Activated CD4-positive, alpha-beta T cell treated with anti-CD3 and anti-CD28 coated beads, Interleukin-2, amount 10 ng/mL, durations not matched to agents 24 days and 14 days (primary cell): ENCODE results near the gene MAMDC4. TPM values are rescaled to one million over a fixed set of nuclear protein-coding genes. Genes with fewer than 3 reads are reported as not detected.
A peak's percentile ranks its signal among the peaks of the same experiment; 100 is the strongest.

Experiments
- DNase-seq: peaks from one replicate; pipeline ENCODE4 v3.0.0; 2022
- H3K27ac Mint-ChIP-seq: one replicate; pipeline ENCODE4 v1.8.0; 2022; ENCODE audit warnings: mild to moderate bottlenecking, mixed read lengths
- H3K27me3 Mint-ChIP-seq: one replicate; pipeline ENCODE4 v1.8.0; 2022; ENCODE audit warnings: mixed read lengths
- H3K36me3 Mint-ChIP-seq: one replicate; pipeline ENCODE4 v1.8.0; 2022; ENCODE audit warnings: low read depth, mild to moderate bottlenecking, mixed read lengths
- H3K4me1 Mint-ChIP-seq: one replicate; pipeline ENCODE4 v1.8.0; 2021; ENCODE audit warnings: mixed read lengths
- H3K4me3 Mint-ChIP-seq: one replicate; pipeline ENCODE4 v1.8.0; 2022; ENCODE audit warnings: mild to moderate bottlenecking, moderate library complexity, mixed read lengths
- H3K9me3 Mint-ChIP-seq: one replicate; pipeline ENCODE4 v1.8.0; 2021; ENCODE audit warnings: mixed read lengths
- intact Hi-C: fragments of 100-400 bp; cut with micrococcal nuclease; formaldehyde crosslinking; loops from one replicate; pipeline ENCODE4 v1.15.1; 2023
- total RNA-seq: library from RNA; stranded (reverse); gene quantifications from 2 replicates; pipeline ENCODE4 v1.2.3, GENCODE V29; 2022

The MAMDC4 gene
- total RNA-seq, 1 donor from 2014 or later: 30.1 TPM

DNA sequence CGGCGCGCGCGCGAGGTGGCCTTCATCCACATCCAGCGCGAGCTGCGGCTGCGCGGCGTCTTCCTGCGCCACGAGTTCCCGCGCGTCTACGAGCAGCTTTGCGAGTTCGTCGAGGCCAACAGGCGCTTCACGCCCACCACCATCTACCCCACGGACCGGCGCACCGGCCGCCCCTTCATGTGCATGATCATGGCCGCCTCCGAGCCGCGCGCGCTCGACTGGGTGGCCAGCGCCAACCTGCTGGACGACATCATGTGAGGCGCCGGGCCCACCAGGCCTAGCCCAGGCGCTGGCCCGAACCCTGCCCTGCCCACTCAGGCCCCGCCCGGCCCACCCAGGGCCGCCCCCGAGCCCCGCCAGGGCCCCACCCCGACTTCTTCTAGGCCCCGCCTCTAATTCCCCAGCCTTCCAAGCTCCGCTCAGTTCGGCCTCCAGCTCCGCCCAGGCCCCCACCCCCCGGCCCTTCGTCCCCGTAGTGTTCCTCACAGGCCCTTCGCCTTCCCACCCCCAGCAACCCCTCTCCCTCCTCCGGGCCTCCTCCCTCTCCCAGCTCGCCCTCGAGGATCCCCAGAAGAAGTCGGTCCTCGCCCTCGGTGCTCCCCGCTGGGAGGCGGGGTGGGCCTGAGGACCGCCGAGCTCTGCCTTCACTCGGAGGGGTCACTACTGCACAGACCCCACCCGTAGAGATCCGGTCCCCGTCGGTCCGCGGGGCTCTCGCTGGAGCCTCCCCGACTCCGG lies 4.9 kb upstream of the MAMDC4 start:
- H3K4me1 Mint-ChIP-seq: peaks cover 18% of the 10 kb centered on the region
- H3K27ac Mint-ChIP-seq: peak overlapping the region; percentile 94
- H3K36me3 Mint-ChIP-seq: peaks cover 27% of the 10 kb centered on the region
- intact Hi-C loops: loop anchor here (5.0 to 10.0 kb wide), 2 partner anchors 200 to 318 kb away; partner anchors contain the start of gene NPDC1
- peak; percentile 77 for DNase-seq
- H3K9me3 Mint-ChIP-seq: no peaks in the 10 kb centered on the region
- peaks cover 7% of the 10 kb centered on the region for H3K27me3 Mint-ChIP-seq
- H3K4me3 Mint-ChIP-seq: peak overlapping the region; percentile 96

DNA sequence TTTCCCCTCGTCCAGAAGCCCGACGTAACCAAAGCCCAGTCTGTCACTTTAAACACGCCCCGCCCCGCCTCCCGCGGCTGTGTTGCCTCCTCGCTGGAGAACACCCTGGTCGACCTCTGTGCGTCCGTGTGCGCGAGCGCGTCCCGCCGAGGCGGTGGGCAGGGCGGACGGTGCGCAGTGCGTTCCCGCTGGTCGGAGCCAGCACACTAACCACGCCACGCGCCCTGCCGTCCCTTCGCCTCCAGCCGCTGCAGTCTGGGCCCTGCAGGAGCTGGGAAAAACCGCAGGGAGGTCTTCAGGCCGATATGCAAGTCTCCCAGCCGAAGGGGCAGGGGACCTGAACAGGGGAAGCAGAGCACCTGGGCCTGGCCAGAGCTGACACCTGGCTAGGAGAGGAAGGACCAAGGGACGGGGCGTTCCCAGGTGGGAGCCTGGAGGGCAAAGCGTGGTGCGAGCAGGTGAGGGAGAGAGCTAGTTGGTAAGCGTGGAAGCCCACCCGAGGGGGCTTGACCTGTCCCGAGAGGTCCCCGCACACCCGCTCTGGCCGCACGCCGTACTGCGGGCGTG lies 4.2 kb upstream of the MAMDC4 start:
- peaks cover 16% of the 10 kb centered on the region for H3K4me1 Mint-ChIP-seq
- peak overlapping the region; percentile 96 for H3K4me3 Mint-ChIP-seq
- intact Hi-C loops: loop anchor here (2.0 to 10.0 kb wide), 6 partner anchors 19 to 317 kb away; partner anchors contain the start of genes EDF1, NPDC1 and TMEM141
- H3K36me3 Mint-ChIP-seq: peaks cover 27% of the 10 kb centered on the region
- peak; percentile 96 for DNase-seq
- no peaks in the 10 kb centered on the region for H3K9me3 Mint-ChIP-seq
- H3K27ac Mint-ChIP-seq: peak overlapping the region; percentile 94
- peaks cover 7% of the 10 kb centered on the region for H3K27me3 Mint-ChIP-seq

DNA sequence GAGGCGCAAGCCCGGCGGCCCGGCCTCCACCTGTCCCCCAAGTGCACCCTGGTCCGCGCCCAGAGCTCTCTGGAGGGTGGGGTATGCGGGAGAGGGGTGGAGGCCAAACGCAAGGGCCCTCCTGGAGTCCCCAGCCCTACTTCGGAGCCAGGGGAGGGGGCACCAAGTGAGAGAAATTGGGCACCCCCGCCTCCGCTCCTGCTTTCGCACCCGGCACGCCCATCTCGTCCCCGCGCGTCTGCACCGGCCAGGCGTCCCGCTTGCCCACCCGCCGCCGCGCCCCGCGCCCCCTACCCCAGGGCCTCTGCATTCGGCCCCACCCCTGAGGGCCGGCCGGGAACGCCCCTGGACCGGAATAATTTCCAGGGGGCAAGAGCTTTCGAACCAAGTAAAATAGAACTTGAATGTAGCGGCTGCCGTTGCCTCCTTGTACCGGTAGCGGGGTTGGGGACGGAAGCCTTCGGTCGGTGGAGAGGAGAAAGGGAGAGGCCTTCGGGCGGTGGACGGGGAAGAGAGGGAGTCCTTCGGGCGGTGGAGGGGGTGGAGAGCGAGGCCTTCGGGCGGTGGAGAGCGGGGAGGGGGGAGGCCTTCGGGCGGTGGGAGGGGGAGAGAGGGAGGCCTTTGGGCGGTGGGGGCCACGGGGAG lies 3.6 kb upstream of the MAMDC4 start:
- peak overlapping the region; percentile 96 for H3K4me3 Mint-ChIP-seq
- DNase-seq: peak; percentile 84
- H3K27ac Mint-ChIP-seq: peak overlapping the region; percentile 92
- H3K9me3 Mint-ChIP-seq: no peaks in the 10 kb centered on the region
- H3K4me1 Mint-ChIP-seq: peaks cover 13% of the 10 kb centered on the region
- intact Hi-C loops: loop anchor here (1.0 to 10.0 kb wide), 8 partner anchors 18 to 316 kb away; partner anchors contain the start of genes EDF1, FBXW5, NPDC1 and TMEM141
- peaks cover 7% of the 10 kb centered on the region for H3K27me3 Mint-ChIP-seq
- peaks cover 27% of the 10 kb centered on the region for H3K36me3 Mint-ChIP-seq

DNA sequence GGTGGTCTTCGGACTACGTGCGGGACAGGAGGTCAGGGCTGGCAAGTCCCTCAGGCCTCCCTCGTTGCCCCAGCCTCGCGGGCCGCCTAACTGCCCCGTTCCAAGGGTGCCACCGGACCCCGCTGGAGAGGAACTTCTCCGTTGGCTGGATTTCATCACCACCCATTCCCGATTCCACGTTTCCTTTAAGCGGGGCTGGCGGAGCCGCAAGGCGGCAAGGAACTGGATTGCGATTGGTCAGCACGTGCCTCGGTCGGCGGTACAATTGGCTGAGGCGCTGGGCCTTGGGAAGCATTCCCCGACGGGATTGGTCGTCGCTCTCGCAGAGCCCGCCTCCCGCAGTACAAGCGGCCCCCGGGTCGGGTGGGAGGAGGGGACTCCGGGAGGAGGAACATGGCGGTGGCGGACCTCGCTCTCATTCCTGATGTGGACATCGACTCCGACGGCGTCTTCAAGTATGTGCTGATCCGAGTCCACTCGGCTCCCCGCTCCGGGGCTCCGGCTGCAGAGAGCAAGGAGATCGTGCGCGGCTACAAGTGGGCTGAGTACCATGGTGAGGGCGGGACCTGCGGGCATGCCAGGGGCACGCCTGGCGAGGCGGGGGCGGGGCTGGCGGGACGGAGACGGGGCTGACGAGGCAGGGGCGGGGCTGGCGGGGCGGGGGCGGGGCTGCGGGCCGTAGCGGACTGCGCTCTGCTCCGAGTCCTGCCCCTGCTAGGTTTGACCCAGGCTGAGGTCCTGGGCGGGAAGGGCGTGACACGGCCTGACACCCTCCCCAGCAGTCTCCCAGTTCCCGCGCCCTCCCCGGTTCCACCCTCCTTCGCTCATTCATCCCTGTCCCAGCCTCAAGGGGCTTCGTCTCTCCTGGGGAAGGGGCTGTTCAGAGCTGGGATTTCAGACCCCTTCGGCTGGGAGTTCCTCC lies 2.8 kb upstream of the MAMDC4 start, which contains the start of gene PHPT1:
Gene PHPT1 (plus strand): TSS at position 372 of the 922 bp plus-strand sequence. CDS start 22 bp downstream, at position 394.
- DNase-seq: peak; percentile 99
- H3K36me3 Mint-ChIP-seq: peaks cover 27% of the 10 kb centered on the region
- peaks cover 11% of the 10 kb centered on the region for H3K4me1 Mint-ChIP-seq
- peaks cover 7% of the 10 kb centered on the region for H3K27me3 Mint-ChIP-seq
- H3K27ac Mint-ChIP-seq: peak within 1 kb of the TSS; percentile 94
- intact Hi-C loops: loop anchor here (1.0 to 10.0 kb wide), 8 partner anchors 18 to 316 kb away; partner anchors contain the start of genes EDF1, FBXW5, NPDC1 and TMEM141
- peak within 1 kb of the TSS; percentile 96 for H3K4me3 Mint-ChIP-seq
- H3K9me3 Mint-ChIP-seq: no peaks in the 10 kb centered on the region

DNA sequence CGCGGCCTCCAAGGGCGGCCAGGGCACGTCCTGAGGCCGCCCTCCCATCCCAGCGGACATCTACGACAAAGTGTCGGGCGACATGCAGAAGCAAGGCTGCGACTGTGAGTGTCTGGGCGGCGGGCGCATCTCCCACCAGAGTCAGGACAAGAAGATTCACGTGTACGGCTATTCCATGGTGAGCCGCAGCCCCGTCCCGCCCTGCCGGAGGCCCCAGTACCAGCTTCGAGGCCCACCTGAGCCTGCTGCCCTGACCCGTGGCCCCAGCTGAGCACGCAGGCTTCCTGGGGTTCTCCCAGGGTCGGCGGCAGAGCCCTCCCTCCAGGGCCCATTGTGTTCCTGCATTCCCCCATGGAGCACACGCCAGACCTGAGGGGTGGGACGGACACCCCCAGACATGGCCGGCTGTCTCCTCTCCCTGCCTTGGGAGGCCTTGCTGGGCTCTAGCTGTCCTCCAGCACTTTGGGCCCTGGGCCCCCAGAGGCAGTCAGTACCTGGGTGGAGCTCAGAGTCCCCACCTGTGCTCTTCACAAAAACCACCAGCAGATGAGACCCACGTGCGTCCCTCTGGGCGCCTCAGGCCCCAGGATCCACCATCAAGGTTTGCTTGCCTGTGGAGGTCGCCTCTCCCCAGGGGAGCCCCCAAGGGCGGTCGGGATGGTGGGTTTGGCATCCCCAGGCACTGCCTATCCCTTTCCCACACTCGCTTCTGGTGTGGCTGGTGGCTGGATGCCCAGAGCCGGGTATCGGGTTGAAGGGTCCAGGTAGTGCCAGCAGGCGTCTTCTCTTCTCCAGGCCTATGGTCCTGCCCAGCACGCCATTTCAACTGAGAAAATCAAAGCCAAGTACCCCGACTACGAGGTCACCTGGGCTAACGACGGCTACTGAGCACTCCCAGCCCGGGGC lies 1.9 kb upstream of the MAMDC4 start:
- intact Hi-C loops: loop anchor here (1.0 to 10.0 kb wide), 8 partner anchors 17 to 315 kb away; partner anchors contain the start of genes EDF1, FBXW5, NPDC1 and TMEM141
- Mint-ChIP-seq H3K36me3 (peaks cover 26% of the 10 kb centered on the region), H3K4me1 (peaks cover 11% of the 10 kb centered on the region), H3K9me3 (no peaks in the 10 kb centered on the region), H3K27me3 (peaks cover 7% of the 10 kb centered on the region), H3K4me3 (peak overlapping the region; percentile 96), H3K27ac (peak overlapping the region; percentile 77)
- no peak for DNase-seq

DNA sequence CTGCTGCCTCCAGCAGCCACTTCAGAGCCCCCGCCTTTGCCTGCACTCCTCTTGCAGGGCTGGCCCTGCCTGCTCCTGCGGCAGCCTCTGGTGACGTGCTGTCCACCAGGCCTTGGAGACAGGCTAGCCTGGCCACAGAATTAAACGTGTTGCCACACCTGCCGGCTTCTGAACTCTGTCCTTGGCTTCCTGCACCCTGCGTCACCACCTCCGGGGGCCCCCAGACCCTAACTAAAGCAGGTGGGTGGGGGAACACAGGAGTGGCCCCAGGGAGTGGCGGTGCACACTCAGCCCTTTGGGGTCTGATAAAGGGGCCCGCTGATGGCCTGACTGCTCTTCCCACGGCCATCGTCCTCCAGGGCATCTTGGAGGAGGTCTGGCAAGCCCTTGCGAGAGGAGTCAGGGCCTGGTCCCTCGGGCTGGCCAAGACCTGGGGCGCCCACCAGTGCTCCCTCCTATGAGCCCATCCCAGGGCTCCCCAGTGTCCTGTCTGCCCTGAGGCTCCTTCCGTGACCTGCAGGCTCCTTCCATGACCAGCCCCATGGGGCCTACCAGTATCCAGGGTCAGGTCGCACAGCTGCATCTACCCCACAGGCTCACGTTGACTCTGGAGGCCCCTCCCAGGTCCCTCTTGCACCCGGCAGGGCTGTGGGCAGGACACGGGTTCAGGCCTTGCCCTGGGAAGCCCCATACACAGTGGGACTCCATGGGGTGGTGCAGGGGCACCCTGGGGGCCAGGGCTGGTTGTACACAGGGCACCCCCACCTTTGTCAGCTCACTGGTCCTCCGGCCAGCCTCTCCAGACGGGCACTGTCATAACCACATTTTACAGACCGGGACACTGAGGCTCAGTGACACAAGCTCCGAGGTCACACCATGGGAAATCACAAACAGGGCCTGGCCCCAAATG lies 1.0 kb upstream of the MAMDC4 start:
- intact Hi-C loops: no loop called here
- peak overlapping the region; percentile 15 for H3K4me3 Mint-ChIP-seq

DNA sequence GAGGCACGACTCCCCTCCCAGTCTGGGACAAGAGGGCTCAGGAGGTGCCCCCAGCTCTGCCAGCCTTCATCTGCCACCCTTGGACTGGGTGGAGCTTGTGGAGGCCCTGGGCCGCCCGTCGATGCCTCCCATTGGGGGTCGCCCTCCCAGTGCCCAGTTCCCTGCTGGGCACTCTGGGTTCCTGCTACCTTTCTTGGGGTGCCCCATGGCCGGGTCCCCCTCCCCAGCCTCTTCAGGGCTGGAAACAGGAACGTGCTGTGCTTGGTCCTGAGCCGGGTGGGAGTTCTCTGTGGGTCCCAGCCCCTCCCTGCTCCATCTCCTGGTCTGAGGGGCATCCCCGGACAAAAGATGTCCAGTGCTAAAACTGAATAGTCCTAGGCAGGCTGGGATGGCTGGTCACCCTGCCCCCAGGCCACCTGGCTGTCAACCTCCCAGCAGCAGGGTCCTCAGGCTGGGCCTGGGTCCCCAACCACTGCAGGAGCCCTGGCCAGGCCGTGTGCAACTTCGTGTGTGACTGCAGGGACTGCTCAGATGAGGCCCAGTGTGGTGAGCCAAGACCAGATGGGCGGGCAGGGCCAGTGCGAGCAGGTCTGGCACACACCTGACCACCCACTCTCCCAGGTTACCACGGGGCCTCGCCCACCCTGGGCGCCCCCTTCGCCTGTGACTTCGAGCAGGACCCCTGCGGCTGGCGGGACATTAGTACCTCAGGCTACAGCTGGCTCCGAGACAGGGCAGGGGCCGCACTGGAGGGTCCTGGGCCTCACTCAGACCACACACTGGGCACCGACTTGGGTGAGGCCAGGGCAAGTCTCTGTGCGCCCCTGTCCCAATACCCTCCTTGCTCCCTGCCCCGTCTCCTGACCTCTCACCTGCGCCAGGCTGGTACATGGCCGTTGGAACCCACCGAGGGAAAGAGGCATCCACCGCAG lies 784 bp downstream of the MAMDC4 start:
- no peaks in the 10 kb centered on the region for H3K9me3 Mint-ChIP-seq
- peaks cover 5% of the 10 kb centered on the region for H3K4me1 Mint-ChIP-seq
- no peaks in the 10 kb centered on the region for H3K27me3 Mint-ChIP-seq
- no peak overlapping the region for H3K4me3 Mint-ChIP-seq
- no peak overlapping the region for H3K27ac Mint-ChIP-seq
- H3K36me3 Mint-ChIP-seq: peaks cover 16% of the 10 kb centered on the region
- DNase-seq: no peak
- intact Hi-C loops: no loop called here

More for the DNA sequence above, 1.0 kb upstream of the MAMDC4 start:
- H3K27me3 Mint-ChIP-seq: peaks cover 7% of the 10 kb centered on the region
- no peaks in the 10 kb centered on the region for H3K9me3 Mint-ChIP-seq
- no peak for DNase-seq
- peaks cover 11% of the 10 kb centered on the region for H3K4me1 Mint-ChIP-seq
- H3K27ac Mint-ChIP-seq: no peak overlapping the region
- peaks cover 25% of the 10 kb centered on the region for H3K36me3 Mint-ChIP-seq

DNA sequence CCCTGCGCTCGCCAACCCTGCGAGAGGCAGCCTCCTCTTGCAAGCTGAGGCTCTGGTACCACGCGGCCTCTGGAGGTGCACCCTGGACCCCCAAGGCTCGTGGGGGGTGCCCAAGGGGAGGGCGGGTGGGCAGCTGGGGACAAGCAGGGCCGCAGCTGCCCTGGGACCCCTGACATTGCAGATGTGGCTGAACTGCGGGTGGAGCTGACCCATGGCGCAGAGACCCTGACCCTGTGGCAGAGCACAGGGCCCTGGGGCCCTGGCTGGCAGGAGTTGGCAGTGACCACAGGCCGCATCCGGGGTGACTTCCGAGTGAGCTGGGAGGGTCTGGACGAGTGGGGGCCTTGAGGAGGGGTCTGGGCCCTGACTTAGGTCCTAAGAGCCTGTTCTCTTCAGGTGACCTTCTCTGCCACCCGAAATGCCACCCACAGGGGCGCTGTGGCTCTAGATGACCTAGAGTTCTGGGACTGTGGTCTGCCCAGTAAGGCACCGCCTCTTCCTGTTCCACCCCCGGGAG lies 1.5 kb downstream of the MAMDC4 start:
- DNase-seq: no peak
- no peak overlapping the region for H3K27ac Mint-ChIP-seq
- peaks cover 4% of the 10 kb centered on the region for H3K4me1 Mint-ChIP-seq
- intact Hi-C loops: no loop called here
- no peak overlapping the region for H3K4me3 Mint-ChIP-seq
- no peaks in the 10 kb centered on the region for H3K9me3 Mint-ChIP-seq
- H3K36me3 Mint-ChIP-seq: peaks cover 14% of the 10 kb centered on the region
- H3K27me3 Mint-ChIP-seq: no peaks in the 10 kb centered on the region

DNA sequence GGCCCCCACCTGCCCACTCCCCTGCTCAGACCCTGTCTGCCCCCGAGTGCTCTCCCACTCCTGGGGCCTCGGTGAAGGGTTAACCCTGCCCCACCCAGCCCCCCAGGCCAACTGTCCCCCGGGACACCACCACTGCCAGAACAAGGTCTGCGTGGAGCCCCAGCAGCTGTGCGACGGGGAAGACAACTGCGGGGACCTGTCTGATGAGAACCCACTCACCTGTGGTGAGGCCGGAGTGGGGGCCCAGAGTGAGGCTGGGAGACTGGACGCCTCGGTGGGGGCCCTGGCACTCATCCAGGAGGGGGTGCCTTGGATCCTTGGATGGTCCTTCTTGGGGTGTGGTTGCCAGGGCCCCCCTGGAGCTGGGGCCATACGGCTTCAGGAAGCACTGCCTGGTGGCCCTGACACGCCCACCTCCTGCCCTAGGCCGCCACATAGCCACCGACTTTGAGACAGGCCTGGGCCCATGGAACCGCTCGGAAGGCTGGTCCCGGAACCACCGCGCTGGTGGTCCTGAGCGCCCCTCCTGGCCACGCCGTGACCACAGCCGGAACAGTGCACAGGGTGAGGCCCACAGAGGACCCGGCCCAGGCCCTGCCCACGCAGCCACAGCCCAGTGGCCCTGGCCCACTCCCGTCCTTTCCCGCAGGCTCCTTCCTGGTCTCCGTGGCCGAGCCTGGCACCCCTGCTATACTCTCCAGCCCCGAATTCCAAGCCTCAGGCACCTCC lies 2.1 kb downstream of the MAMDC4 start:
- H3K27ac Mint-ChIP-seq: no peak overlapping the region
- H3K4me3 Mint-ChIP-seq: no peak overlapping the region
- no peak for DNase-seq
- peaks cover 11% of the 10 kb centered on the region for H3K36me3 Mint-ChIP-seq
- no peaks in the 10 kb centered on the region for H3K27me3 Mint-ChIP-seq
- no peaks in the 10 kb centered on the region for H3K9me3 Mint-ChIP-seq
- intact Hi-C loops: no loop called here
- peaks cover 4% of the 10 kb centered on the region for H3K4me1 Mint-ChIP-seq

DNA sequence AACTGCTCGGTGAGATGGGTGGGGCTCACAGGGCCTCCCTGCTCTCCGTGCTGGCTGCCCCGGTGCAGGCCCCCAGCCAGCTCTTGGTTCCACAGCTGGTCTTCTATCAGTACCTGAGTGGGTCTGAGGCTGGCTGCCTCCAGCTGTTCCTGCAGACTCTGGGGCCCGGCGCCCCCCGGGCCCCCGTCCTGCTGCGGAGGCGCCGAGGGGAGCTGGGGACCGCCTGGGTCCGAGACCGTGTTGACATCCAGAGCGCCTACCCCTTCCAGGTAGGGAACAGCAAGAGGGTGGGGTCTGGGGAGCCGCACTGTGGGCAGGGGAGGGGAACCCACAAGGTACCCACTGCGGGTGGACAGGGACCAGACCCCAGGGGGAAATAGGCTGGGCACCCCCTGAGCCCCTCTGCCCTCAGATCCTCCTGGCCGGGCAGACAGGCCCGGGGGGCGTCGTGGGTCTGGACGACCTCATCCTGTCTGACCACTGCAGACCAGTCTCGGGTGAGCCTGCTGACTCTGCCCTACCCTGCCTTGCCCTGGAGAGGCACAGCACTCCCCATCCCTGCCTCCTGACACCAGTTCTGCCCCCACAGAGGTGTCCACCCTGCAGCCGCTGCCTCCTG lies 2.8 kb downstream of the MAMDC4 start:
- H3K27ac Mint-ChIP-seq: no peak overlapping the region
- H3K4me3 Mint-ChIP-seq: no peak overlapping the region
- DNase-seq: no peak
- intact Hi-C loops: no loop called here
- no peaks in the 10 kb centered on the region for H3K27me3 Mint-ChIP-seq
- peaks cover 2% of the 10 kb centered on the region for H3K4me1 Mint-ChIP-seq
- H3K9me3 Mint-ChIP-seq: no peaks in the 10 kb centered on the region
- peaks cover 8% of the 10 kb centered on the region for H3K36me3 Mint-ChIP-seq
